B cell (primary cell): Measurements from ENCODE around the gene SDSL. TPM values are rescaled to one million over a fixed set of nuclear protein-coding genes. Genes with fewer than 3 reads are reported as not detected.
A peak's percentile ranks its signal among the peaks of the same experiment; 100 is the strongest.

ENCODE experiments used
- ATAC-seq: fragments of 200-7000 bp; cut with Tn5 transposase; one replicate; pipeline ENCODE4 v1.10.0; 2021; ENCODE audit warnings: low read depth, mild to moderate bottlenecking, moderate number of reproducible peaks, moderate library complexity
- CTCF ChIA-PET: fragments of 350-600 bp; sonication (Branson Sonifier 250); formaldehyde crosslinking; loops from one replicate; lab custom pipeline; 2021; ENCODE audit warnings: antibody characterized with exemption, inconsistent platforms; lab: Charles Lee
- POLR2A ChIA-PET: fragments of 350-600 bp; sonication (Branson Sonifier 250); formaldehyde crosslinking; loops from one replicate; lab custom pipeline; 2021; ENCODE audit warnings: antibody characterized with exemption; lab: Charles Lee
- DNase-seq: peaks from one replicate; pipeline ENCODE4 v3.0.0; 2013
- H2AFZ ChIP-seq: 2 replicates; pipeline ENCODE4 v1.6.1; 2012; ENCODE audit warnings: mild to moderate bottlenecking, low read depth, low read length; ENCODE audit not compliant: insufficient read depth, poor library complexity, severe bottlenecking
- H3K27ac ChIP-seq, 2 donors: 1 replicate in 1 of 2; 2 replicates in 1 of 2; pipeline ENCODE4 v1.5.1; 2012 to 2013; ENCODE audit warnings: low read length in 2 of 2, mild to moderate bottlenecking in 2 of 2, moderate library complexity in 1 of 2
- H3K27me3 ChIP-seq, 4 experiments: fragments of 200-600 bp in 1 of 4; sonication (generic) in 1 of 4; replicated peaks in 1 of 4; 1 replicate in 2 of 4; 2 replicates in 2 of 4; pipeline versions ENCODE4 v1.6.1 to v1.7.0; 2013 to 2016; ENCODE audit warnings: low read length in 3 of 4, mild to moderate bottlenecking in 2 of 4, mixed read lengths in 1 of 4, moderate library complexity in 1 of 4; ENCODE audit not compliant: insufficient read depth in 4 of 4, control insufficient read depth in 3 of 4; ENCODE audit errors: control extremely low read depth in 1 of 4
- H3K36me3 ChIP-seq, 2 experiments: replicated peaks in 1 of 2; 1 replicate in 1 of 2; 2 replicates in 1 of 2; pipeline versions ENCODE4 v1.6.1 to v1.7.1; 2013; ENCODE audit warnings: low read length in 1 of 2; ENCODE audit not compliant: insufficient read depth in 2 of 2, control insufficient read depth in 1 of 2; ENCODE audit errors: control extremely low read depth in 1 of 2, extremely low read depth in 1 of 2
- H3K4me1 ChIP-seq, 2 donors: fragments of 200-600 bp in 1 of 2; sonication (generic) in 1 of 2; 1 replicate in 1 of 2; 2 replicates in 1 of 2; pipeline versions ENCODE4 v1.5.1 to v1.6.1; 2013 to 2017; ENCODE audit warnings: low read length in 2 of 2; ENCODE audit not compliant: control insufficient read depth in 2 of 2, insufficient read depth in 2 of 2
- H3K4me2 ChIP-seq: replicated peaks from 2 replicates; pipeline ENCODE3; 2012; ENCODE audit warnings: mild to moderate bottlenecking, low read depth, low read length; ENCODE audit not compliant: poor library complexity, severe bottlenecking
- H3K4me3 ChIP-seq, 5 experiments: fragments of 200-600 bp in 1 of 5; sonication (generic) in 1 of 5; 1 replicate in 3 of 5; 2 replicates in 2 of 5; pipeline versions ENCODE4 v1.5.1 to v1.7.0; 2011 to 2016; ENCODE audit warnings: low read length in 4 of 5, mild to moderate bottlenecking in 4 of 5, low read depth in 2 of 5, control low read depth in 1 of 5, moderate library complexity in 1 of 5; ENCODE audit not compliant: insufficient read depth in 1 of 5; ENCODE audit errors: control extremely low read depth in 1 of 5, extremely low read depth in 1 of 5
- H3K79me2 ChIP-seq: fragments of 200-600 bp; sonication (generic); one replicate; pipeline ENCODE4 v1.6.0; 2016; ENCODE audit warnings: low read length; ENCODE audit not compliant: control insufficient read depth, insufficient read depth
- H3K9ac ChIP-seq: fragments of 200-600 bp; sonication (generic); 2 replicates; pipeline ENCODE4 v1.6.1; 2017; ENCODE audit warnings: mild to moderate bottlenecking, low read length, moderate library complexity
- H3K9me3 ChIP-seq, 3 donors: one replicate each; pipeline versions ENCODE4 v1.6.1 to v1.7.1; 2013; ENCODE audit warnings: low read length in 2 of 3; ENCODE audit not compliant: control insufficient read depth in 2 of 3, insufficient read depth in 1 of 3; ENCODE audit errors: control extremely low read depth in 1 of 3
- H4K20me1 ChIP-seq: 2 replicates; pipeline ENCODE4 v1.6.0; 2012; ENCODE audit warnings: mild to moderate bottlenecking, low read length; ENCODE audit not compliant: insufficient read depth, control insufficient read depth, poor library complexity, severe bottlenecking
- H3K27ac Mint-ChIP-seq: one replicate; pipeline ENCODE4 v1.8.0; 2021; ENCODE audit warnings: mixed read lengths
- H3K27me3 Mint-ChIP-seq: one replicate; pipeline ENCODE4 v1.8.0; 2021; ENCODE audit warnings: mixed read lengths
- H3K4me1 Mint-ChIP-seq: one replicate; pipeline ENCODE4 v1.8.0; 2021; ENCODE audit warnings: mixed read lengths
- H3K4me3 Mint-ChIP-seq: one replicate; pipeline ENCODE4 v1.8.0; 2021; ENCODE audit warnings: mixed read lengths
- H3K9me3 Mint-ChIP-seq: one replicate; pipeline ENCODE4 v1.8.0; 2022; ENCODE audit warnings: mixed read lengths; ENCODE audit not compliant: insufficient read depth
- EZH2 ChIP-seq: IDR thresholded peaks from 2 replicates; pipeline ENCODE4 v1.6.1; 2012; ENCODE audit warnings: borderline replicate concordance, low read depth, mild to moderate bottlenecking, moderate library complexity, low read length; ENCODE audit not compliant: insufficient read depth, poor library complexity, severe bottlenecking
- WGBS: methylation state at CpG from one replicate; pipeline ENCODE4 v1.1.5; 2013; ENCODE audit warnings: missing lambda C conversion rate; ENCODE audit not compliant: insufficient coverage; 5-methylcytosine and 5-hydroxymethylcytosine counted together
- intact Hi-C: fragments of 100-400 bp; cut with micrococcal nuclease; formaldehyde crosslinking; loops from one replicate; pipeline ENCODE4 v1.10.0; 2022
- polyA plus RNA-seq: library from polyadenylated mRNA; depleted of rRNA; stranded (reverse); fragments of >200 nt; gene quantifications from 2 replicates; pipeline ENCODE4 v1.2.3, GENCODE V29; 2012
- total RNA-seq, 2 donors: library from RNA; stranded (reverse); fragments of 120-200 nt in 1 of 2; gene quantifications; 1 replicate in 1 of 2; 2 replicates in 1 of 2; pipeline versions ENCODE4 v1.2.3 to v1.2.4, GENCODE V29; 2013 to 2022
- TF ChIP-seq, protein P1 (sequence below): fragments of 200-600 bp; IDR thresholded peaks from one replicate; pipeline ENCODE4 v1.8.0; 2022; ENCODE audit warnings: antibody characterized with exemption, mild to moderate bottlenecking

SDSL gene
- total and polyA plus RNA-seq, 2 donors (not counting 1 experiment from before 2014, with no cell fraction given) = 0.15 to 0.64 TPM

DNA sequence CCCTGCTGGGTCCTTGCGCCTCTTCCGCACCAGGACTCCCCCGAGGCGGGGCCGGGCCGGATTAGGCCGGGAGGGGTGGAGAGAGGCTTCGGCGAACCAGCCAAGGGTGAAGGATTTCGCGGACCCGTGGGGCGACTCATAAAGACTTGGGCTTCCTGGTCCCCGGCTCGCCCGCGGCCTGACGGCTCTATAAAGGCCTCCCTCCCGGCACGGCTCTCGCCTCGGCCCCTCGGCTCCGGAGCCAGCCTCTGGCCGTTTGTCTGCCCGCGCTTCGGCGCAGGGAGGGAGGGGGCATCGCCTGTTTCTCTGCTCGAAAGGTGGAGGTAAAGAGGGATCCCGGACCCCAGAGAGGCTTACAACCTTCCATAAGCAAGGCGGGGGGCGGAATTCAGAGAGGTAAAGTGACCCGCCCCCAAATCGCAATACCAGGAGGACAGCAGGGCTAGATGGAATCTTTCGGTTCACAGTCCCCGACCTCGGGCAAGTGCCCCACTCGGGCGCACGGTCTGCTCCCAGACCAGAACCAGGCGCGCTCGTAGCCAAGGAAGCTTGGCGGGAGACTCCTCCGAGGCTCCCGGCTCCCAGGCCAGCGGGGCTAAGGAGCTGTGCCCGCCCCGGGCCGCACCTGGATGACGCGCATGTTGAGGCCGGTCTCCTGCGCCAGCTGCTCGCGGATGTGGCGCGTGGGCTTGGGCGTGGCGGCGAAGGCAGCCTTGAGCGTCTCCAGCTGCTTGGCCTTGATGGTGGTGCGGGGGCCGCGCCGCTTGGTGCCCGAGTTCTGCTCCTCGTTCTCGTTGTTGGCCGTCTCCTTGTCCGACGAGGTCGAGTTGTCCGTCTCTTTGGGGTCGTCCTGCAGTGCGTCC is 45.6 kb downstream of the SDSL start:
- peaks cover 49 to 64% of the 10 kb centered on the region in 2 donors for H3K4me1 ChIP-seq
- no peaks in the 10 kb centered on the region for H4K20me1 ChIP-seq
- peaks cover 0 to 99% (median 61%) of the 10 kb centered on the region in 4 experiments for H3K27me3 ChIP-seq
- no peak overlapping the region for H3K27ac ChIP-seq
- no peak for ATAC-seq
- Mint-ChIP-seq H3K27ac (no peak overlapping the region), H3K4me1 (peaks cover 36% of the 10 kb centered on the region), H3K27me3 (peaks cover 50% of the 10 kb centered on the region), H3K9me3 (no peaks in the 10 kb centered on the region), H3K4me3 (peak overlapping the region; percentile 75)
- H3K79me2 ChIP-seq = no peaks in the 10 kb centered on the region
- TF ChIP-seq, protein P1, sequence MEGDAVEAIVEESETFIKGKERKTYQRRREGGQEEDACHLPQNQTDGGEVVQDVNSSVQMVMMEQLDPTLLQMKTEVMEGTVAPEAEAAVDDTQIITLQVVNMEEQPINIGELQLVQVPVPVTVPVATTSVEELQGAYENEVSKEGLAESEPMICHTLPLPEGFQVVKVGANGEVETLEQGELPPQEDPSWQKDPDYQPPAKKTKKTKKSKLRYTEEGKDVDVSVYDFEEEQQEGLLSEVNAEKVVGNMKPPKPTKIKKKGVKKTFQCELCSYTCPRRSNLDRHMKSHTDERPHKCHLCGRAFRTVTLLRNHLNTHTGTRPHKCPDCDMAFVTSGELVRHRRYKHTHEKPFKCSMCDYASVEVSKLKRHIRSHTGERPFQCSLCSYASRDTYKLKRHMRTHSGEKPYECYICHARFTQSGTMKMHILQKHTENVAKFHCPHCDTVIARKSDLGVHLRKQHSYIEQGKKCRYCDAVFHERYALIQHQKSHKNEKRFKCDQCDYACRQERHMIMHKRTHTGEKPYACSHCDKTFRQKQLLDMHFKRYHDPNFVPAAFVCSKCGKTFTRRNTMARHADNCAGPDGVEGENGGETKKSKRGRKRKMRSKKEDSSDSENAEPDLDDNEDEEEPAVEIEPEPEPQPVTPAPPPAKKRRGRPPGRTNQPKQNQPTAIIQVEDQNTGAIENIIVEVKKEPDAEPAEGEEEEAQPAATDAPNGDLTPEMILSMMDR = no peak
- TF ChIP-seq EZH2 = no peak
- peak overlapping the region; percentile 52 for H3K9ac ChIP-seq
- peaks cover 0 to 52% (median 0%) of the 10 kb centered on the region in 3 donors for H3K9me3 ChIP-seq
- ChIA-PET POLR2A (no interaction called here), CTCF (no interaction called here)
- H3K36me3 ChIP-seq = no peaks in the 10 kb centered on the region
- peak overlapping the region in 4 of 5 experiments; percentile 15 to 49 (median 40) for H3K4me3 ChIP-seq
- H3K4me2 ChIP-seq = peak overlapping the region; percentile 77
- peak; percentile 32 for DNase-seq
- H2AFZ ChIP-seq = peak overlapping the region; percentile 49
- intact Hi-C loops = no loop called here
- WGBS = 7% methylated on average over 75 of the region's 78 CpGs
